ENCODE results near the gene PPARGC1A.

GRCh38 chr4:23851464-23851863 is 38.4 kb downstream of the PPARGC1A start:
- TF ChIP-seq CTCF (IDR thresholded peaks at IDR 0.05) (no peak), ZFP36 (IDR thresholded peaks at IDR 0.05; ENCODE audit: borderline replicate concordance, partially characterized antibody) (no peak), MYC (IDR thresholded peaks at IDR 0.05; ENCODE audit: borderline replicate concordance, low read length) (no peak), POLR2A (IDR thresholded peaks at IDR 0.05; ENCODE audit: low read length) (no peak)
